H1 (cell line): ENCODE data around the gene EXT2. TPM values are rescaled to one million over a fixed set of nuclear protein-coding genes. Genes with fewer than 3 reads are reported as not detected.

Source experiments
- CTCF ChIA-PET: fragments of 300-600 bp; sonication (Branson Sonifier 250); formaldehyde crosslinking; loops from one replicate; lab custom pipeline; 2021; ENCODE audit not compliant: partially characterized antibody; lab: Charles Lee
- POLR2A ChIA-PET: fragments of 300-600 bp; sonication (Branson Sonifier 250); formaldehyde crosslinking; loops from one replicate; lab custom pipeline; 2021; ENCODE audit warnings: inconsistent platforms; ENCODE audit not compliant: partially characterized antibody; lab: Charles Lee
- DNase-seq, 2 experiments: peaks; one replicate each; pipeline versions ENCODE4 v3.0.0 to v3.0.0-alpha.2; 2010 to 2022; ENCODE audit warnings: low spot score in 2 of 2, low read depth in 1 of 2, mixed read lengths in 1 of 2
- FAIRE-seq: peaks from 2 replicates; lab custom pipeline; 2011; peaks lifted over from hg19 to GRCh38; lab: Jason Lieb, UNC
- H2AFZ ChIP-seq: 2 replicates; pipeline ENCODE4 v1.8.1; 2012; ENCODE audit warnings: low read length, inconsistent platforms
- H2AK5ac ChIP-seq: 2 replicates; pipeline ENCODE4 v1.6.1; 2013; ENCODE audit warnings: low read depth, low read length
- H2BK120ac ChIP-seq: replicated peaks from 2 replicates; pipeline ENCODE3; 2013; ENCODE audit warnings: low read depth, low read length, inconsistent platforms
- H2BK12ac ChIP-seq: 2 replicates; pipeline ENCODE4 v1.6.1; 2013; ENCODE audit warnings: low read depth, low read length
- H2BK15ac ChIP-seq: 2 replicates; pipeline ENCODE4 v1.6.1; 2013; ENCODE audit warnings: low read length
- H2BK20ac ChIP-seq: 2 replicates; pipeline ENCODE4 v1.6.1; 2013; ENCODE audit warnings: low read length
- H2BK5ac ChIP-seq: 2 replicates; pipeline ENCODE4 v1.6.1; 2013; ENCODE audit warnings: low read depth, low read length
- H3K14ac ChIP-seq: 2 replicates; pipeline ENCODE4 v1.6.1; 2013; ENCODE audit warnings: inconsistent platforms; ENCODE audit not compliant: insufficient read length
- H3K18ac ChIP-seq: 2 replicates; pipeline ENCODE4 v1.6.1; 2013; ENCODE audit warnings: low read length; ENCODE audit errors: extremely low read depth
- H3K23ac ChIP-seq: 2 replicates; pipeline ENCODE4 v1.6.1; 2013; ENCODE audit warnings: inconsistent platforms; ENCODE audit not compliant: insufficient read length
- H3K23me2 ChIP-seq: 2 replicates; pipeline ENCODE4 v1.6.1; 2013; ENCODE audit warnings: low read depth, low read length
- H3K27ac ChIP-seq: 2 replicates; pipeline ENCODE4 v1.6.1; 2011; ENCODE audit warnings: low read depth, low read length, inconsistent platforms
- H3K27me3 ChIP-seq, 4 experiments: replicated peaks in 1 of 4; 1 replicate in 1 of 4; 2 replicates in 3 of 4; pipeline versions ENCODE4 v1.6.1 to v1.8.1; 2011 to 2013; ENCODE audit warnings: low read length in 3 of 4, mild to moderate bottlenecking in 3 of 4, inconsistent platforms in 2 of 4, mixed read lengths in 2 of 4, moderate library complexity in 1 of 4; ENCODE audit not compliant: control insufficient read depth in 3 of 4, insufficient read depth in 3 of 4; ENCODE audit errors: extremely low read depth in 1 of 4
- H3K36me3 ChIP-seq, 4 experiments: 2 replicates each; pipeline versions ENCODE4 v1.6.1 to v1.8.1; 2011 to 2013; ENCODE audit warnings: mild to moderate bottlenecking in 4 of 4, low read length in 3 of 4, moderate library complexity in 2 of 4, control low read depth in 1 of 4, inconsistent platforms in 1 of 4; ENCODE audit not compliant: insufficient read depth in 4 of 4, control insufficient read depth in 2 of 4
- H3K4ac ChIP-seq: replicated peaks from 2 replicates; pipeline ENCODE3; 2013; ENCODE audit warnings: low read length, low read depth, mixed read lengths, inconsistent platforms; ENCODE audit not compliant: insufficient read length
- H3K4me1 ChIP-seq, 4 experiments: replicated peaks in 1 of 4; 1 replicate in 1 of 4; 2 replicates in 3 of 4; pipeline versions ENCODE4 v1.6.1 to v1.8.1; 2011 to 2013; ENCODE audit warnings: low read length in 3 of 4, inconsistent platforms in 2 of 4, mixed read lengths in 1 of 4; ENCODE audit not compliant: insufficient read depth in 4 of 4, control insufficient read depth in 3 of 4
- H3K4me2 ChIP-seq, 2 experiments: 2 replicates each; pipeline versions ENCODE4 v1.6.1 to v1.8.1; 2011 to 2013; ENCODE audit warnings: low read depth in 2 of 2, low read length in 2 of 2, control low read depth in 1 of 2, inconsistent platforms in 1 of 2, mild to moderate bottlenecking in 1 of 2; ENCODE audit not compliant: insufficient read depth in 1 of 2
- H3K4me3 ChIP-seq, 4 experiments: fragments of 200-600, 300-600 bp in 1 of 4; sonication (generic), shearing (Covaris generic), sonication (Bioruptor Twin) in 1 of 4; 2 replicates each; pipeline versions ENCODE4 v1.5.1 to v1.8.1; 2011 to 2016; ENCODE audit warnings: low read length in 4 of 4, low read depth in 3 of 4, control low read depth in 2 of 4, inconsistent platforms in 2 of 4, mild to moderate bottlenecking in 2 of 4, mixed read lengths in 1 of 4, moderate library complexity in 1 of 4; ENCODE audit not compliant: insufficient read depth in 2 of 4; ENCODE audit errors: extremely low read depth in 1 of 4
- H3K56ac ChIP-seq: replicated peaks from 2 replicates; pipeline ENCODE3; 2013; ENCODE audit warnings: low read depth, mild to moderate bottlenecking, mixed read lengths, low read length, inconsistent platforms; ENCODE audit not compliant: insufficient read length
- H3K79me1 ChIP-seq: 2 replicates; pipeline ENCODE4 v1.6.1; 2013; ENCODE audit warnings: low read depth, low read length, control low read depth
- H3K79me2 ChIP-seq, 2 experiments: 2 replicates each; pipeline versions ENCODE4 v1.6.1 to v1.8.1; 2012 to 2013; ENCODE audit warnings: low read length in 2 of 2, mild to moderate bottlenecking in 2 of 2, inconsistent platforms in 1 of 2; ENCODE audit not compliant: insufficient read depth in 2 of 2, control insufficient read depth in 1 of 2
- H3K9ac ChIP-seq, 4 experiments: replicated peaks in 1 of 4; 1 replicate in 1 of 4; 2 replicates in 3 of 4; pipeline versions ENCODE4 v1.6.1 to v1.8.1; 2011 to 2013; ENCODE audit warnings: low read depth in 3 of 4, low read length in 3 of 4, control low read depth in 2 of 4, mild to moderate bottlenecking in 2 of 4, moderate library complexity in 2 of 4, inconsistent platforms in 1 of 4; ENCODE audit errors: extremely low read depth in 1 of 4
- H3K9me3 ChIP-seq, 2 experiments: 2 replicates each; pipeline versions ENCODE4 v1.6.1 to v1.8.1; 2012 to 2013; ENCODE audit warnings: mild to moderate bottlenecking in 2 of 2, moderate library complexity in 2 of 2, control low read depth in 1 of 2, inconsistent platforms in 1 of 2, low read depth in 1 of 2, low read length in 1 of 2, mixed read lengths in 1 of 2; ENCODE audit not compliant: insufficient read depth in 2 of 2
- H4K20me1 ChIP-seq, 2 experiments: replicated peaks in 1 of 2; 2 replicates each; pipeline versions ENCODE3 to v1.8.1; 2011 to 2013; ENCODE audit warnings: inconsistent platforms in 2 of 2, low read length in 2 of 2, mild to moderate bottlenecking in 1 of 2; ENCODE audit not compliant: insufficient read depth in 2 of 2, control insufficient read depth in 1 of 2
- H4K5ac ChIP-seq: 2 replicates; pipeline ENCODE4 v1.6.1; 2013; ENCODE audit warnings: low read length, low read depth, mixed read lengths, inconsistent platforms; ENCODE audit not compliant: insufficient read length
- H4K8ac ChIP-seq: 2 replicates; pipeline ENCODE4 v1.8.0; 2013; ENCODE audit warnings: mild to moderate bottlenecking, moderate library complexity, low read length, inconsistent platforms; ENCODE audit not compliant: insufficient read depth; ENCODE audit errors: extremely low read depth
- H4K91ac ChIP-seq: replicated peaks from 2 replicates; pipeline ENCODE3; 2013; ENCODE audit warnings: low read length, mixed read lengths, inconsistent platforms; ENCODE audit not compliant: insufficient read length
- ASH2L ChIP-seq: fragments of 200-600, 300-600 bp; sonication (generic); IDR thresholded peaks from one replicate; pipeline ENCODE4 v1.7.1; 2017; ENCODE audit warnings: low read length
- KDM4A ChIP-seq: IDR thresholded peaks from one replicate; pipeline ENCODE4 v1.7.1; 2012; ENCODE audit warnings: low read depth, mild to moderate bottlenecking, moderate library complexity, low read length, inconsistent platforms; ENCODE audit not compliant: severe bottlenecking
- WGBS, 2 experiments: shearing (Covaris generic) in 1 of 2; methylation state at CpG; one replicate each; pipeline versions ENCODE4 v1.1.6 to v1.1.7; 2013 to 2015; ENCODE audit warnings: low lambda C conversion rate in 2 of 2, mixed read lengths in 2 of 2, inconsistent platforms in 1 of 2, low coverage in 1 of 2, missing lambda C conversion rate in 1 of 2; ENCODE audit not compliant: insufficient replicate concordance in 2 of 2, insufficient coverage in 1 of 2, insufficient read length in 1 of 2; ENCODE audit errors: extremely low coverage in 1 of 2, missing lambda C conversion rate in 1 of 2; 5-methylcytosine and 5-hydroxymethylcytosine counted together
- polyA plus RNA-seq, 7 experiments: library from polyadenylated mRNA; depleted of rRNA in 3 of 7; stranded (reverse) in 5 of 7; unstranded in 2 of 7; fragments of >200 nt in 5 of 7; fragments of 200-250 nt in 2 of 7; gene quantifications; 1 replicate in 5 of 7; 2 replicates in 1 of 7; 4 replicates in 1 of 7; pipeline versions ENCODE4 v1.2.1 to v1.2.3, GENCODE V29; 2011 to 2013; ENCODE audit warnings: missing spikeins in 2 of 7, mixed read lengths in 2 of 7
- total RNA-seq: library from RNA; stranded (reverse); fragmentation: NEBNext Ultra II Directional; extraction: Animal tissue kit (Norgen Biotek cat#: 25700); gene quantifications from 2 replicates; pipeline ENCODE4 v1.2.1, GENCODE V29; 2021
- TF ChIP-seq, protein P1 (sequence below): IDR thresholded peaks from 2 replicates; pipeline ENCODE4 v1.6.1; 2012; ENCODE audit warnings: low read length, inconsistent platforms

The EXT2 gene
- total and polyA plus RNA-seq, 2 of the 8 experiments (the other 6 are each of a cell fraction or from before 2014, with no cell fraction given), result 29.8 to 42.8 TPM

DNA sequence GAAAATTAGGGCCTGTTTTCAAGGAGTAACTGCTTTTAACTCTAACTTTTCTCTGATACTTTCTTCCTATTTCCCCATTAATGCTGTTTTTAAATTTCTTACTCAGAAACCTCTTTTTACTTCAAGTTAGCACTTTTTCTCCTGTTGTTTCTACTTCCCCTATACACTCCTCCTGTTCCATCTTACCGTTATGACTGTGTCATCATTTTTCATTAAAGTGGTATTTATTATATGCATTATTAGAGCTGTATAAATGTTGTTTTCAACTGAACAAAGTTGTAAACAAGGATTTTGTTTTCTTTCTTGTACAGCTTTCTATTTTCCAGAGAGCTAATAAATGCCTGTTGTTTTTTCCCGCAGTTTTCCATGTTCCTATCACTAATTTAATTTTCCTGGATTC is 84.6 kb downstream of the EXT2 start:
- TF ChIP-seq, protein P1, sequence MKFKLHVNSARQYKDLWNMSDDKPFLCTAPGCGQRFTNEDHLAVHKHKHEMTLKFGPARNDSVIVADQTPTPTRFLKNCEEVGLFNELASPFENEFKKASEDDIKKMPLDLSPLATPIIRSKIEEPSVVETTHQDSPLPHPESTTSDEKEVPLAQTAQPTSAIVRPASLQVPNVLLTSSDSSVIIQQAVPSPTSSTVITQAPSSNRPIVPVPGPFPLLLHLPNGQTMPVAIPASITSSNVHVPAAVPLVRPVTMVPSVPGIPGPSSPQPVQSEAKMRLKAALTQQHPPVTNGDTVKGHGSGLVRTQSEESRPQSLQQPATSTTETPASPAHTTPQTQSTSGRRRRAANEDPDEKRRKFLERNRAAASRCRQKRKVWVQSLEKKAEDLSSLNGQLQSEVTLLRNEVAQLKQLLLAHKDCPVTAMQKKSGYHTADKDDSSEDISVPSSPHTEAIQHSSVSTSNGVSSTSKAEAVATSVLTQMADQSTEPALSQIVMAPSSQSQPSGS, result no peak
- TF ChIP-seq KDM4A, result no peak
- TF ChIP-seq ASH2L, result no peak
- no peak overlapping the region for H3K4ac ChIP-seq
- no peak overlapping the region for H3K27ac ChIP-seq
- H3K4me3 ChIP-seq, result no peak overlapping the region
- H2BK120ac ChIP-seq, result no peak overlapping the region
- no peak overlapping the region for H3K4me2 ChIP-seq
- peaks cover 3 to 12% (median 8%) of the 10 kb centered on the region in 4 experiments; a peak in 5 of 7 replicates for H3K4me1 ChIP-seq
- no peak for FAIRE-seq
- H4K91ac ChIP-seq, result no peak overlapping the region
- WGBS, 2 experiments, result 100% methylated on average over 2 of the region's 2 CpGs; no CpG with 5 or more reads in 1 of the 2 experiments
- H2AFZ ChIP-seq, result no peak overlapping the region
- H4K20me1 ChIP-seq, result no peaks in the 10 kb centered on the region
- H3K56ac ChIP-seq, result no peak overlapping the region
- no peaks in the 10 kb centered on the region for H3K23me2 ChIP-seq
- POLR2A ChIA-PET, result no interaction called here
- no peaks in the 10 kb centered on the region for H3K27me3 ChIP-seq
- no peak overlapping the region for H2BK20ac ChIP-seq
- H3K23ac ChIP-seq, result no peak overlapping the region
- H4K5ac ChIP-seq, result no peak overlapping the region
- no peak overlapping the region for H2BK5ac ChIP-seq
- CTCF ChIA-PET, result interaction anchor here (1.0 to 3.6 kb wide), 4 partner anchors 15 to 47 kb away, joined by 3 to 22 read pairs (median 4); no protein-coding TSS in a partner anchor
- no peaks in the 10 kb centered on the region for H3K9me3 ChIP-seq
- H3K14ac ChIP-seq, result no peak overlapping the region
- H3K36me3 ChIP-seq, result no peaks in the 10 kb centered on the region
- H2AK5ac ChIP-seq, result no peak overlapping the region
- no peak overlapping the region for H3K9ac ChIP-seq
- H4K8ac ChIP-seq, result no peak overlapping the region
- H3K79me1 ChIP-seq, result no peaks in the 10 kb centered on the region
- no peaks in the 10 kb centered on the region for H3K79me2 ChIP-seq
- no peak overlapping the region for H3K18ac ChIP-seq
- H2BK15ac ChIP-seq, result no peak overlapping the region
- no peak for DNase-seq
- no peak overlapping the region for H2BK12ac ChIP-seq
